HEK293T (cell line): ENCODE results near the gene DGKD.

Experiments
- CTCF ChIA-PET: fragments of 350-600 bp; formaldehyde crosslinking; extraction: SDS; loops from one replicate; lab custom pipeline; 2021; ENCODE audit warnings: antibody characterized with exemption, inconsistent platforms; lab: Yijun Ruan, JAX
- POLR2A ChIA-PET: fragments of 350-600 bp; formaldehyde crosslinking; extraction: SDS; loops from one replicate; lab custom pipeline; 2020; ENCODE audit warnings: antibody characterized with exemption, inconsistent platforms; lab: Yijun Ruan, JAX
- DNase-seq: peaks from one replicate; pipeline ENCODE4 v3.0.0; 2012; ENCODE audit warnings: mixed read lengths; ENCODE audit errors: extremely low spot score
- ARNT ChIP-seq: fragments of 450-650 bp; IDR thresholded peaks from 2 replicates; pipeline ENCODE4 v1.6.1; 2017; ENCODE audit warnings: mild to moderate bottlenecking
- BHLHE40 ChIP-seq: fragments of 450-650 bp; IDR thresholded peaks from 2 replicates; pipeline ENCODE4 v1.6.1; 2016; ENCODE audit warnings: mild to moderate bottlenecking, moderate library complexity, borderline replicate concordance
- CTBP1 ChIP-seq: fragments of 450-650 bp; IDR thresholded peaks from 2 replicates; pipeline ENCODE4 v1.6.1; 2016; ENCODE audit warnings: borderline replicate concordance
- ELF4 ChIP-seq: fragments of 450-650 bp; IDR thresholded peaks from 2 replicates; pipeline ENCODE4 v1.6.1; 2017; ENCODE audit warnings: antibody characterized with exemption
- FOXA1 ChIP-seq: fragments of 450-650 bp; IDR thresholded peaks from 2 replicates; pipeline ENCODE4 v1.6.1; 2016; ENCODE audit warnings: mild to moderate bottlenecking
- FOXK2 ChIP-seq: fragments of 450-650 bp; IDR thresholded peaks from 2 replicates; pipeline ENCODE4 v1.6.1; 2016; ENCODE audit warnings: mild to moderate bottlenecking
- FOXM1 ChIP-seq: fragments of 450-650 bp; IDR thresholded peaks from 2 replicates; pipeline ENCODE4 v1.6.1; 2017; ENCODE audit warnings: mild to moderate bottlenecking, borderline replicate concordance
- HDGF ChIP-seq: fragments of 450-650 bp; IDR thresholded peaks from 2 replicates; pipeline ENCODE4 v1.6.1; 2017; ENCODE audit warnings: antibody characterized with exemption, borderline replicate concordance
- L3MBTL2 ChIP-seq: fragments of 450-650 bp; conservative IDR thresholded peaks from 2 replicates; pipeline ENCODE4 v1.6.1; 2016; ENCODE audit warnings: mild to moderate bottlenecking
- LEF1 ChIP-seq: fragments of 450-650 bp; IDR thresholded peaks from 2 replicates; pipeline ENCODE4 v1.6.1; 2017; ENCODE audit warnings: mild to moderate bottlenecking, borderline replicate concordance
- NFRKB ChIP-seq: fragments of 450-650 bp; IDR thresholded peaks from 2 replicates; pipeline ENCODE4 v1.6.1; 2016; ENCODE audit warnings: mild to moderate bottlenecking, moderate library complexity
- PKNOX1 ChIP-seq: fragments of 450-650 bp; IDR thresholded peaks from 2 replicates; pipeline ENCODE4 v1.6.1; 2016
- SP1 ChIP-seq: fragments of 450-650 bp; IDR thresholded peaks from 2 replicates; pipeline ENCODE4 v1.6.1; 2017
- SUZ12 ChIP-seq: fragments of 450-650 bp; IDR thresholded peaks from 2 replicates; pipeline ENCODE4 v1.6.1; 2016; ENCODE audit warnings: mild to moderate bottlenecking
- TARDBP ChIP-seq: fragments of 450-650 bp; IDR thresholded peaks from 2 replicates; pipeline ENCODE4 v1.6.1; 2016
- ZNF384 ChIP-seq: fragments of 450-650 bp; IDR thresholded peaks from 2 replicates; pipeline ENCODE4 v1.6.1; 2016

DGKD gene

GRCh38 chr2:233363744-233364235 is 9.5 kb downstream of the DGKD start:
- no peak for DNase-seq
- CTCF ChIA-PET: interaction anchor here (0.7 kb wide), 1 partner anchor 12 kb away, joined by 3 read pairs; no protein-coding TSS in a partner anchor
- TF ChIP-seq HDGF: no peak
- TF ChIP-seq FOXK2: no peak
- TF ChIP-seq FOXA1: no peak
- no peak for TF ChIP-seq NFRKB
- no peak for TF ChIP-seq ELF4
- no peak for TF ChIP-seq ARNT
- no peak for TF ChIP-seq FOXM1
- no peak for TF ChIP-seq TARDBP
- TF ChIP-seq PKNOX1: no peak
- TF ChIP-seq SP1: no peak
- TF ChIP-seq ZNF384: no peak
- TF ChIP-seq L3MBTL2: no peak
- POLR2A ChIA-PET: no interaction called here

- ChIA-PET POLR2A (no interaction called here), CTCF (interaction anchor here (0.7 kb wide), 1 partner anchor 9 kb away, joined by 3 read pairs; no protein-coding TSS in a partner anchor)
- DNase-seq: no peak
- TF ChIP-seq FOXA1 (no peak), L3MBTL2 (no peak), TARDBP (no peak), ZNF384 (no peak), FOXM1 (no peak), NFRKB (no peak), CTBP1 (no peak), FOXK2 (no peak), HDGF (no peak), ELF4 (no peak), SUZ12 (no peak), ARNT (no peak), BHLHE40 (no peak)
Observed at GRCh38 chr2:233365861-233366520, 11.7 kb downstream of the DGKD start.

DNA sequence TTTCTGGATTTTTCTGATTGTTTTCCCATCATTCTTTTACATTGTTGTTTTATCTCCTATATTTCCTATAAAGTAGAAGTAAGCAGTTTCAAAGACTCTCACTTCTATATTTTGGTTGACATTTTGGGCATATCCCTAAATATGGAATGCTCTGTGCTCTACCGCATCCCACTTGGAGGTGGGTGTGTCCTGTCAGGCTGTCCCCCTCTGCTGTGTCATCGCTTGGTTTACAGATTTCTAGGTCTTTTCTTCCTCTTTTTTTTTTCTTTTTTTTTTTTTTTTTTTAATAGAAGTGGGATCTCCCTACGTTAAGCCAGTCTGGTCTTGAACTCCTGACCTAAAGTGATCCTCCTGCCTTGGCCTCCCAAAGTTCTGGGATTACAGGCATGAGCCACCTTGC is 13.3 kb downstream of the DGKD start:
- ChIA-PET CTCF (no interaction called here), POLR2A (no interaction called here)
- no peak for DNase-seq
- TF ChIP-seq LEF1 (no peak), TARDBP (no peak), FOXK2 (no peak), ZNF384 (no peak), HDGF (no peak), FOXM1 (no peak), NFRKB (no peak), SUZ12 (no peak), CTBP1 (no peak), PKNOX1 (no peak), L3MBTL2 (no peak), BHLHE40 (no peak), ARNT (no peak), ELF4 (no peak)

DNA sequence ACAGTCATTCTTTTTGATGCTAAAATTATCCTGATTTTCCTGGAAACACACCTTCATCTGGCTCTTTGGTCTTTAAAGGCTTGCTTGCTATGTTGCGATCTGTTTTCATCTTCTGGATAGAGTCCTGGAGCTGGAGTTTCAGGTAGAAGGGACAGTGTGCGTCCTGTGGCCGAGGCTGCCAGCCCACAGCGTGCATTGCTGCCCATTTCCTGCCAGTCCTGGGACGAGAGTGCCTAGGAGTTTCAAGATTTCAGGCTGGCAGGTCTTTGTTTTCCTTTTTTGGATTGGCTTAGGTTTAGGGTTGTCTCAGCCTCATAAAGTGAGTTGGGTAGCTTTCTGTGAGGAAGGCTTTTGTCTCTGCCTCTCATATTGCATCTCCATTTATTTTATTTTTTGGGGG is 14.5 kb downstream of the DGKD start:
- POLR2A ChIA-PET: no interaction called here
- no peak for DNase-seq
- TF ChIP-seq L3MBTL2 (no peak), PKNOX1 (no peak), HDGF (no peak), NFRKB (no peak), SUZ12 (no peak), FOXM1 (no peak), ELF4 (no peak), LEF1 (no peak), CTBP1 (no peak), FOXA1 (no peak), BHLHE40 (no peak), FOXK2 (no peak), SP1 (no peak)
- CTCF ChIA-PET: no interaction called here

- TF ChIP-seq HDGF (no peak), LEF1 (no peak), FOXM1 (no peak), NFRKB (no peak), PKNOX1 (no peak), ARNT (no peak), L3MBTL2 (no peak), FOXK2 (no peak), FOXA1 (no peak), SUZ12 (no peak), SP1 (no peak), ELF4 (no peak), BHLHE40 (no peak), CTBP1 (no peak), ZNF384 (no peak), TARDBP (no peak)
- no peak for DNase-seq
- CTCF ChIA-PET: no interaction called here
- POLR2A ChIA-PET: no interaction called here
Observed at GRCh38 chr2:233369462-233369861, 15.2 kb downstream of the DGKD start.
